HG03342 (cell line): Measurements from ENCODE around the gene CRISPLD2.

Experiments used
- ATAC-seq: cut with Tn5 transposase; IDR thresholded peaks from one replicate; pipeline ENCODE4 v1.9.1; 2021; ENCODE audit warnings: mild to moderate bottlenecking, moderate library complexity; ENCODE audit not compliant: unreplicated experiment

Gene CRISPLD2

GRCh38 chr16:84795329-84796053 lies 24.3 kb upstream of the CRISPLD2 start:
- ATAC-seq: no peak

GRCh38 chr16:84800158-84800978 lies 19.4 kb upstream of the CRISPLD2 start:
- no peak for ATAC-seq

GRCh38 chr16:84803146-84803545 lies 16.6 kb upstream of the CRISPLD2 start:
- ATAC-seq: no peak

- no peak for ATAC-seq
Observed at GRCh38 chr16:84804326-84804725, 15.5 kb upstream of the CRISPLD2 start.

- ATAC-seq: no peak
Observed at GRCh38 chr16:84806256-84806889, 13.4 kb upstream of the CRISPLD2 start.

GRCh38 chr16:84806890-84807258 lies 12.9 kb upstream of the CRISPLD2 start:
- no peak for ATAC-seq

GRCh38 chr16:84807776-84808175 lies 12.0 kb upstream of the CRISPLD2 start:
- ATAC-seq: no peak

GRCh38 chr16:84808826-84809225 lies 11.0 kb upstream of the CRISPLD2 start:
- no peak for ATAC-seq

- ATAC-seq: no peak
Observed at GRCh38 chr16:84810518-84811273, 9.1 kb upstream of the CRISPLD2 start.

- ATAC-seq: no peak
Observed at GRCh38 chr16:84811529-84811928, 8.3 kb upstream of the CRISPLD2 start.

- ATAC-seq: no peak
Observed at GRCh38 chr16:84813141-84813934, 6.4 kb upstream of the CRISPLD2 start.

GRCh38 chr16:84815462-84815861 lies 4.3 kb upstream of the CRISPLD2 start:
- ATAC-seq: no peak

- no peak for ATAC-seq
Observed at GRCh38 chr16:84816023-84816422, 3.8 kb upstream of the CRISPLD2 start.

GRCh38 chr16:84816485-84816884 lies 3.3 kb upstream of the CRISPLD2 start:
- ATAC-seq: no peak

GRCh38 chr16:84817206-84817605 lies 2.6 kb upstream of the CRISPLD2 start:
- no peak for ATAC-seq

- ATAC-seq: no peak
Observed at GRCh38 chr16:84817613-84818012, 2.2 kb upstream of the CRISPLD2 start.

- no peak for ATAC-seq
Observed at GRCh38 chr16:84818133-84818532, 1.7 kb upstream of the CRISPLD2 start.

GRCh38 chr16:84818989-84819643 lies 669 bp upstream of the CRISPLD2 start:
- no peak for ATAC-seq

GRCh38 chr16:84820305-84820684 lies 510 bp downstream of the CRISPLD2 start:
- ATAC-seq: no peak

GRCh38 chr16:84820771-84821170 lies 986 bp downstream of the CRISPLD2 start:
- no peak for ATAC-seq
